GM11168 (cell line): ENCODE results near the gene RNU7-1.

Source experiments
- in situ Hi-C: fragments of 300-500 bp; cut with MboI; formaldehyde crosslinking; loops from one replicate; pipeline ENCODE4 v1.12.0; 2022; ENCODE audit warnings: low sequenced_read_pairs; ENCODE audit not compliant: unreplicated experiment

Gene RNU7-1

DNA sequence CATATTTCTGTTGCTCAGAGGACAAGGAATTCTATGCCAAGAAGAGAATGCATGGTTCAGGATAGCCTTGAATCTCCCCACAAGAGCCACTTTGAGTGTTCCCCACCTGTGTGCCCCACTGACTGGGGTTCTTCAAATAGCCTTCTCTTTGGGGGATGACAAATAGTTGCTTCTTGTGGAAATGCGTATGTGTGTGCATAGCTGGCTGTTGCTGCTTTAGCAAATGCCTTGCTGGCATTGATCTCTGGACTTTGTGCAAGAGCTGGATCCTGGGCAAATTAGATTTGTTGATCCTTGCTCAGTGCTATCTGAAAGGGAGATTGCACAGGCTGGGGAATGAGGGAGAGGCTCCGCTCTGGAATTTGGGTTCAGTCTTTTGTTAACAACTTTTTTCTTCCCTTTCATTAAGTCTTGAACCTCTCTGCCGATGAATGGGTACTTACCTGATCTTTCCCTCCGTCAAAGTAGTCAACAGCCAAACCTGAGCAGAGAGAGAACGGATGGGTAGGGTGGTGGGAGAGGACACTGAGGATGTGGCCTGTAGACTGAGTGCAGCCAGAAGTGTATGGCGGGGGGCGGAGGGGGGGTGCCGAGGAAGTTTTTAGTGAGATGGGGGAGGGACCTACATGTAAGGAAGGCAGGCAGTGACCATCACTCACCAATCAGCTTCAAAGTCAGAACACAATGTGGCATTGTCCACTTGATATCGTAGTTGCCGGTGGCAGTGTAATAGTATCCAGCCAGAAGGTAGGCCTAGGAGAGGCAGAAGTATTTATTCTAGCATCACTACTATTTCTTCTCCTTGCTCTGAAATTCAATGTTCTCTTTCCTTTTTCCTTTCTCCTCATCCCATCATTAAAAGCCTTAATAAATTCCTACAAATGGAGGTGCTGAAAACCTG is 37.8 kb downstream of the RNU7-1 start:
- in situ Hi-C loops = no loop called here

DNA sequence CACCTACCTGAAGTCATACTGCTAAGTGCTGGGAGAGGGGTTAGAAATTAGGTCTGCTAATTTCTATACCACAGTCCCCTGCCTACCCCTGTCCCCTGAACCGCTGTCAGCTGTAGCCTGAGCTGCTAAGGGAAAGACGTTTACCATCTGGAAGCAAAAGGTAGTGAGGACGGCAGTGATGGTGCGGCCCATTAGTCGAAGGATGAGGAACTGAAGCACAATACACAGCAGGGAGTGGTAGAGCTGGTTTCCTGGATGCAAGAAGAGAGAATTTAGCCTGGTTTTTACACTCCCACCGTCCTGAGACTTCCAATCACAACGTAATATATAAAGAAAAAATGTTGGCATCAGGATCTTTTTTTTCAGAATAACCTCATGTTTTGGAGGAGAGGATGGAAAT is 38.9 kb downstream of the RNU7-1 start:
- in situ Hi-C loops = no loop called here

DNA sequence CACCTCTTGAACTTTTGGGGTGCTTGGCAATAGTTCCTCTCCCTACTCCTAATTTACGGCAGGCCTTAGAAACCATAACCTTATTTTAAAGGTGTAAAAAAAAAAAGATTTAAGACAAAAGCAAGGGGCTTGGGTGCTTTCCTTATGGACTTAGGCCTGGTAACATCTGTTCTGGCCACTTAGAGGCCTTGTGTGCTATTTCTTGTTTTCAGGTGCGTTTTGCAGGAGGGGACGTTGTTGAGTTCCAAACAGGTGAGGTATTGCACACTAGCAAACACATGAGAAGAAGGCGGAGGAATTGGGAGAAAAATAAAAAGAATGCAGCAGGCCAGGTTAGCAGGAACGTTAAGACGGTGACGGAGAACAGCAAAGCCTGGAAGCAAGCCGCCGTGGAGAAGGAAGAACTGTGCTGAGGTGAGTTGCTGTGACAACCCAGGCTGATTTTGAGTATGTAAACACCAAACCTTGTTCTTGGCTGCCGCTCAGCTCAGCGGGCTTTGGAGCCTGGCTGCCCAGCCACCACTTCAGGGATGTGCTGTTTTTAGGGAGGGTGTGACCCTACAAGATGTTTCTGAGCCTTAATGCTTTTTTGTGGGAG is 44.4 kb downstream of the RNU7-1 start:
- in situ Hi-C loops = no loop called here
